ENCODE data around the gene CDHR2. TPM values are rescaled to one million over a fixed set of nuclear protein-coding genes. Genes with fewer than 3 reads are reported as not detected.

CDHR2 gene
- total and polyA plus RNA-seq, 11 donors: 0.07 to 0.67 (median 0.35) TPM; not detected in 6

DNA sequence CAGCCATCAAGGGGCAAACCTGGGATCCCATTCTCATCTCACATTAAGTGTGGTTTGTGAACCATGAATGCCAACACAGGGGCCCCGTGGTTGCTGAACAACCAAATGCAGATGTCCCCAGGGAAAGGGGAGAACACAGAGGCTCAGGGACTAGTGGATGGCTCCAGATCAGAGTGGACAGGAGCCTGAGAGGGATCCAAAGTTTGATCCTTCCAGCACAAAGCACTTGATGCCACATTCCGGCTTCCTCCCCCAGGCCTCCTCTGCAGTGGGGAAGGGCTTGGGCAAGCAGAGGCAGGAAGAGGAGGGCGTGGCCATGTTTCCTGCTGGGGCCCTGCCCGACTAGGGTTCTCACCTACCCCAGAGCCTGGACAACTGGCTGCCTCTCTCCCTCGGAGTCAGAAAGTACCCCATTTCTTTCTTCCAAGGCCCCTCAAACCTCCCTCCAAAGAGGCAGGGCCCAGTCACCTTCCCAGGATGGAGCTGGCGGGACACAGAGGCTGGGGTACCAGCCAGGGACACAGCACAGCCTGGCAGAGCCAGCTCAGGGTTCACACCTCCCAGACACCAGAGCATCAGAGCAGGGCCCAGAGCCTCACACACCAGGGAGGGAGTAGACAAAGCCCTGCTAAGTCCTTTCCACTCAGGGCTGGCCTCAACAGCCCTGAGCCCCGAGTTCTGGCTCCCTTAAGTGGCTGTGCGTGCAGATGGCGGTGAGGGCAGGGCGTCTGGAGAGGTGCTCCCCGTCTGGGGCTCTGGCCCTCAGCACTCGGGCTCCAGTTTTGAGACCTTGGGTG, 7.6 kb upstream of the CDHR2 start:
- ATAC-seq: no peak

DNA sequence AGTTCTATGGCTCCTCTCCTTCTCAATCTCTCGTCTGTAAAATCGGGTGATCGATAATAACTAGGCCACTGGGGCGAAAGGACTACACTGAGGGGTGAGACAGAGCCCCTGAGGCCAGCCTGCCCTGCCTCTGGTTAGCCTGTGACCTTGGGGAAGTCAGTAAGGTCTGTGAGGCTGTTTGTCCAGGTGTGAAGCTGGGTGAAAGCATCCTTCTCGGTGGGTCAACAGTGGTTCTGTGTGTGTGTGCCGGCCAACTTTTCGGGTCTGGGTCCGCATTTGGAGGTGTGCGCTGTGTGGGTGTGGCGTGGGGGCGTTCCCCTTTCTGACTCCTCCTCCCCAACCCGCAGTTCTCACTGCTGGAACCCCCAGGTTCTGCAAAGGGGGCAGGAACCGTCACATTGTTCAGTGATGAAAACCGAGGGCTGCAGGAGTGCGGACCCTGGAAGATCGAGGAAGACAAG, 7.0 kb upstream of the CDHR2 start:
- peaks cover 0 to 57% (median 29%) of the 10 kb centered on the region in 12 donors for H3K4me1 ChIP-seq
- 57 to 86% (median 70%) methylated on average over 12 to 16 of the region's 16 CpGs for WGBS, 4 donors
- intact Hi-C loops (cut with DNase I): loop anchor here in 7 of 10 donors (2.0 to 10.0 kb wide), 5 partner anchors 95 to 127 kb away; partner anchors contain the start of genes CLTB (in 4 of the 7) and FAF2 (in 3 of the 7)
- peak overlapping the region; percentile 26 to 98 (median 84) for H3K27ac ChIP-seq
- no peaks in the 10 kb centered on the region for H3K27me3 ChIP-seq
- ATAC-seq (no peak), DNase-seq (no peak)
- H3K9me3 ChIP-seq: no peaks in the 10 kb centered on the region
- H3K36me3 ChIP-seq: no peaks in the 10 kb centered on the region
- TF ChIP-seq, protein P1, sequence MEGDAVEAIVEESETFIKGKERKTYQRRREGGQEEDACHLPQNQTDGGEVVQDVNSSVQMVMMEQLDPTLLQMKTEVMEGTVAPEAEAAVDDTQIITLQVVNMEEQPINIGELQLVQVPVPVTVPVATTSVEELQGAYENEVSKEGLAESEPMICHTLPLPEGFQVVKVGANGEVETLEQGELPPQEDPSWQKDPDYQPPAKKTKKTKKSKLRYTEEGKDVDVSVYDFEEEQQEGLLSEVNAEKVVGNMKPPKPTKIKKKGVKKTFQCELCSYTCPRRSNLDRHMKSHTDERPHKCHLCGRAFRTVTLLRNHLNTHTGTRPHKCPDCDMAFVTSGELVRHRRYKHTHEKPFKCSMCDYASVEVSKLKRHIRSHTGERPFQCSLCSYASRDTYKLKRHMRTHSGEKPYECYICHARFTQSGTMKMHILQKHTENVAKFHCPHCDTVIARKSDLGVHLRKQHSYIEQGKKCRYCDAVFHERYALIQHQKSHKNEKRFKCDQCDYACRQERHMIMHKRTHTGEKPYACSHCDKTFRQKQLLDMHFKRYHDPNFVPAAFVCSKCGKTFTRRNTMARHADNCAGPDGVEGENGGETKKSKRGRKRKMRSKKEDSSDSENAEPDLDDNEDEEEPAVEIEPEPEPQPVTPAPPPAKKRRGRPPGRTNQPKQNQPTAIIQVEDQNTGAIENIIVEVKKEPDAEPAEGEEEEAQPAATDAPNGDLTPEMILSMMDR (IDR thresholded peaks at IDR 0.05): no peak
- no peak for TF ChIP-seq POLR2A (IDR thresholded peaks at IDR 0.05)
- peak overlapping the region; percentile 56 to 82 (median 74) for H3K4me3 ChIP-seq

More for the DNA sequence above, 7.6 kb upstream of the CDHR2 start:
- WGBS, 4 donors: 50 to 59% (median 56%) methylated on average over 11 to 12 of the region's 12 CpGs
- peak in 4 of 5 donors; percentile 65 to 70 (median 66) for DNase-seq
- peaks cover 0 to 57% (median 29%) of the 10 kb centered on the region in 12 donors for H3K4me1 ChIP-seq
- H3K27ac ChIP-seq: peak overlapping the region; percentile 26 to 98 (median 84)
- no peaks in the 10 kb centered on the region for H3K27me3 ChIP-seq
- peak overlapping the region in 5 of 12 donors; percentile 7 to 80 (median 75) for H3K4me3 ChIP-seq
- no peaks in the 10 kb centered on the region for H3K9me3 ChIP-seq
- intact Hi-C loops (cut with DNase I): loop anchor here in 7 of 10 donors (2.0 to 10.0 kb wide), 5 partner anchors 94 to 127 kb away; partner anchors contain the start of genes CLTB (in 4 of the 7) and FAF2 (in 3 of the 7)
- H3K36me3 ChIP-seq: no peaks in the 10 kb centered on the region
- TF ChIP-seq, protein P1 (IDR thresholded peaks at IDR 0.05): no peak
- TF ChIP-seq POLR2A (IDR thresholded peaks at IDR 0.05): no peak

- H3K27me3 ChIP-seq: no peaks in the 10 kb centered on the region
- peak overlapping the region; percentile 66 to 98 (median 91) for H3K27ac ChIP-seq
- no peaks in the 10 kb centered on the region for H3K9me3 ChIP-seq
- H3K4me1 ChIP-seq: peaks cover 0 to 57% (median 29%) of the 10 kb centered on the region in 12 donors
- peak in 2 of 4 donors; percentile 33 to 39 for ATAC-seq
- TF ChIP-seq, protein P1 (IDR thresholded peaks at IDR 0.05): peak in 5 of 12 donors; percentile 12 to 36 (median 15)
- TF ChIP-seq POLR2A (IDR thresholded peaks at IDR 0.05): no peak
- WGBS, 4 donors: 1 to 4% (median 2%) methylated on average over 26 to 110 of the region's 110 CpGs
- peak overlapping the region; percentile 56 to 82 (median 74) for H3K4me3 ChIP-seq
- no peaks in the 10 kb centered on the region for H3K36me3 ChIP-seq
- DNase-seq: no peak
- intact Hi-C loops (cut with DNase I): loop anchor here in 7 of 10 donors (2.0 to 10.0 kb wide), 5 partner anchors 96 to 128 kb away; partner anchors contain the start of genes CLTB (in 4 of the 7) and FAF2 (in 3 of the 7)
These were observed 6.3 kb upstream of the CDHR2 start for GRCh38 chr5:176542596-176543427.

Data from heart left ventricle (tissue), 16 donors.